Spleen (tissue), 7 donors: ENCODE results near the gene CUL9.

Experiments used
- CTCF ChIP-seq, 11 experiments: fragments of 200-600 bp in 7 of 11; fragments of 450-650 bp in 4 of 11; sonication (generic) in 4 of 11; IDR thresholded peaks in 8 of 11; conservative IDR thresholded peaks in 3 of 11; 1 replicate in 7 of 11; 2 replicates in 4 of 11; pipeline versions ENCODE4 v1.4.0 to v1.8.0; 2016 to 2021; ENCODE audit warnings: antibody characterized with exemption in 11 of 11, inconsistent platforms in 4 of 11, mild to moderate bottlenecking in 1 of 11
- POLR2A ChIP-seq, 3 donors: fragments of 450-650 bp; IDR thresholded peaks; one replicate each; pipeline ENCODE4 v1.5.1; 2017; ENCODE audit warnings: antibody characterized with exemption in 3 of 3, mild to moderate bottlenecking in 1 of 3
- POLR2AphosphoS5 ChIP-seq, 3 donors: sonication (generic); formaldehyde crosslinking; IDR thresholded peaks; one replicate each; pipeline ENCODE4 v1.5.1; 2017; ENCODE audit warnings: antibody characterized with exemption in 3 of 3
- donor health status: DM: no; HTN: no; CAD: no; lungs with moderate emphysema.
- donor health status: DM: no; HTN: no; CAD: no.
- donor health status: DM: no; HTN: no; CAD: no.

DNA sequence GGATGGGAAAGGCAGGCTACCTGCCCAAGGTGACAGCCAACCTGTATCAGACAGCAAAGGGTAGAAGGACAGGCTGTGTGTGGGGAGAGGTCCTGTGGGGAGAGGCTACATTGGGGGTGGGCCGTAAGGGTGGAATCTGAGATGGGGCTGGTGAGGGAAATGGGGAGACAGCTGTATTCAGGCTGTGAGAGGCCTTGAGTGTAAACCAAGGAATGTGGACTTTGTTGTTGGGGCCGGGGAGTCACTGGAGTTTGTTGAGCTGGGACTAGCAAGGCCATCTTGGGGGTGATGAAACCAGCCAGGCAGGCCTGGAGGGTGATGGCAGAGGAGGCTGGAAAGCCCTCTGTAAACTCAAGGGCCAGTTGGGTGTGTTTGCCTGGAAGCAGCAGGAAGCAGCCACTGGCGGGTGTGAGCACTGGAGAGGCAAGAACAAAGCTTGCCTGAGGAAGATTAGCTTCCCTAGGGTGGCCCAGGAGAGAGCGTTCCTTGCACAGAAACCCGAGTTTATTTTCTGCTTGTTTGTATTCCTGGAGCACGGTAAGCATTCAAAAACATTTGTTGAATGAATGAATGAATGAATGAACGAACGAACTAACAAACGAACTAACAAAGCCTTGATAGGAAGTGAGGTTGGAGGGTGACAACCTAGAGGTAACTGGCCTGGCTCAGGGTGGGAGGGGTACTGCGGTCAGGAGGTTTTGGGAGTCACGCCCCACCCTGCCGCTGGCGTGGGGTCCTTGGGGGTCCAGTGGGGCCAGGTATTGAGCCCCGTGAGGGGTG is 80.2 kb downstream of the CUL9 start:
- no peak for TF ChIP-seq CTCF (IDR thresholded peaks at IDR 0.05 in 8 of 11, conservative IDR thresholded peaks at IDR 0.05 in 3 of 11)
- TF ChIP-seq POLR2A (IDR thresholded peaks at IDR 0.05), result no peak
- no peak for TF ChIP-seq POLR2AphosphoS5 (IDR thresholded peaks at IDR 0.05)
